GM12878 (cell line): ENCODE data around the gene ZNF772. TPM values are rescaled to one million over a fixed set of nuclear protein-coding genes. Genes with fewer than 3 reads are reported as not detected.

Experiments
- ATAC-seq: fragments of 200-7000 bp; cut with Tn5 transposase; 3 replicates; pipeline ENCODE4 v1.9.1; 2020; ENCODE audit warnings: mild to moderate bottlenecking, moderate library complexity
- BruUV-seq: library from RNA; stranded (reverse); fragments of 400-500 nt; replicated peaks from 2 replicates; lab custom pipeline; 2021; lab: Mats Ljungman, UMichigan
- CTCF ChIA-PET: fragments of 300-600 bp; sonication (Branson Sonifier 250); formaldehyde crosslinking; extraction: SDS; loops from one replicate; lab custom pipeline; 2021; ENCODE audit warnings: inconsistent platforms; lab: Yijun Ruan, JAX
- POLR2A ChIA-PET: fragments of 350-600 bp; formaldehyde crosslinking; extraction: SDS; loops from one replicate; lab custom pipeline; 2021; ENCODE audit warnings: inconsistent platforms; lab: Charles Lee
- RAD21 ChIA-PET: fragments of 300-600 bp; sonication (Branson Sonifier 250); formaldehyde crosslinking; loops from one replicate; lab custom pipeline; 2023; ENCODE audit warnings: antibody characterized with exemption; ENCODE audit not compliant: unreplicated experiment; lab: Charles Lee
- SMC1A ChIA-PET: fragments of 300-600 bp; sonication (Branson Sonifier 250); formaldehyde crosslinking; loops from one replicate; lab custom pipeline; 2023; ENCODE audit not compliant: unreplicated experiment, uncharacterized antibody; lab: Charles Lee
- DNase-seq: peaks from one replicate; pipeline ENCODE4 v3.0.0-alpha.2; 2011; ENCODE audit warnings: low read depth, low spot score
- FAIRE-seq: peaks from 3 replicates; lab custom pipeline; 2011; peaks lifted over from hg19 to GRCh38; lab: Jason Lieb, UNC
- H2AFZ ChIP-seq: 2 replicates; pipeline ENCODE4 v1.6.0; 2011; ENCODE audit warnings: low read depth, low read length, control low read depth; ENCODE audit not compliant: control insufficient read depth
- H3K27ac ChIP-seq: 2 replicates; pipeline ENCODE4 v1.5.1; 2011; ENCODE audit warnings: control low read depth; ENCODE audit not compliant: control insufficient read depth, insufficient read depth
- H3K27me3 ChIP-seq, 2 experiments: replicated peaks in 1 of 2; 2 replicates each; pipeline versions ENCODE4 v1.6.0 to v1.6.1; 2011; ENCODE audit warnings: low read length in 1 of 2; ENCODE audit not compliant: control insufficient read depth in 2 of 2, insufficient read depth in 2 of 2
- H3K36me3 ChIP-seq, 2 experiments: 2 replicates each; pipeline ENCODE4 v1.5.1; 2011; ENCODE audit warnings: low read length in 1 of 2; ENCODE audit not compliant: control insufficient read depth in 2 of 2, insufficient read depth in 2 of 2
- H3K4me1 ChIP-seq: 2 replicates; pipeline ENCODE4 v1.6.1; 2011; ENCODE audit warnings: mild to moderate bottlenecking, low read length, moderate library complexity, mixed read lengths; ENCODE audit not compliant: control insufficient read depth, insufficient read depth
- H3K4me2 ChIP-seq: 2 replicates; pipeline ENCODE4 v1.6.0; 2011; ENCODE audit warnings: control low read depth; ENCODE audit not compliant: control insufficient read depth, insufficient read depth
- H3K4me3 ChIP-seq: fragments of 200-600 bp; sonication (generic); 2 replicates; pipeline ENCODE4 v1.5.1; 2016
- H3K79me2 ChIP-seq: 2 replicates; pipeline ENCODE4 v1.6.0; 2011; ENCODE audit warnings: low read length; ENCODE audit not compliant: control insufficient read depth, insufficient read depth
- H3K9ac ChIP-seq: 2 replicates; pipeline ENCODE4 v1.8.0; 2011; ENCODE audit warnings: low read length, control low read depth, mixed read lengths; ENCODE audit not compliant: control insufficient read depth, insufficient read depth
- H3K9me3 ChIP-seq: replicated peaks from 3 replicates; pipeline ENCODE4 v1.5.1; 2011; ENCODE audit warnings: mild to moderate bottlenecking, low read length; ENCODE audit not compliant: control insufficient read depth, insufficient read depth
- H4K20me1 ChIP-seq: 2 replicates; pipeline ENCODE4 v1.6.0; 2011; ENCODE audit not compliant: control insufficient read depth, insufficient read depth
- CREM ChIP-seq: IDR thresholded peaks from 2 replicates; pipeline ENCODE4 v1.6.1; 2014; ENCODE audit warnings: antibody characterized with exemption, low read depth
- EED ChIP-seq: sonication (generic); IDR thresholded peaks from 2 replicates; pipeline ENCODE4 v1.6.1; 2016; ENCODE audit warnings: antibody characterized with exemption, low read depth
- IKZF2 ChIP-seq, 2 experiments: fragments of 450-650 bp; IDR thresholded peaks; 2 replicates each; pipeline ENCODE4 v1.6.1; 2017; ENCODE audit warnings: mild to moderate bottlenecking in 2 of 2, moderate library complexity in 2 of 2
- IRF4 ChIP-seq: IDR thresholded peaks from 2 replicates; pipeline ENCODE4 v1.6.1; 2011; ENCODE audit warnings: low read depth, low read length
- MEF2A ChIP-seq: IDR thresholded peaks from 2 replicates; pipeline ENCODE4 v1.6.1; 2011; ENCODE audit warnings: low read depth, mild to moderate bottlenecking, low read length, moderate library complexity; ENCODE audit not compliant: insufficient read depth
- POLR2AphosphoS2 ChIP-seq: IDR thresholded peaks from 2 replicates; pipeline ENCODE4 v1.6.1; 2011; ENCODE audit warnings: low read depth, mild to moderate bottlenecking, low read length, improper control_type of control experiment, moderate library complexity
- SMC3 ChIP-seq: IDR thresholded peaks from 2 replicates; pipeline ENCODE4 v1.6.1; 2011; ENCODE audit warnings: low read length, improper control_type of control experiment, borderline replicate concordance
- TARDBP ChIP-seq: IDR thresholded peaks from 2 replicates; pipeline ENCODE4 v1.6.1; 2016; ENCODE audit warnings: borderline replicate concordance
- WGBS: methylation state at CpG from one replicate; pipeline ENCODE4 v1.1.6; 2016; ENCODE audit warnings: low lambda C conversion rate; ENCODE audit not compliant: insufficient replicate concordance, insufficient coverage; ENCODE audit errors: missing lambda C conversion rate; 5-methylcytosine and 5-hydroxymethylcytosine counted together
- in situ Hi-C: fragments of 300-500 bp; cut with MboI; formaldehyde crosslinking; loops from 9 replicates; pipeline ENCODE4 v1.14.3; 2018; ENCODE audit warnings: mixed read lengths
- intact Hi-C: fragments of 100-400 bp; cut with micrococcal nuclease; formaldehyde crosslinking; loops from one replicate; pipeline ENCODE4 v1.14.2; 2022; ENCODE audit not compliant: unreplicated experiment
- polyA plus RNA-seq, 11 experiments: library from polyadenylated mRNA; depleted of rRNA in 4 of 11; unstranded in 6 of 11; stranded (reverse) in 5 of 11; fragments of >200 nt; fragmentation: Nextera tagmentation in 4 of 11; fragmentation: Illumina TruSeq in 1 of 11; extraction: Ambion mirVana in 4 of 11; extraction: Trizol in 1 of 11; gene quantifications; 1 replicate in 1 of 11; 2 replicates in 10 of 11; pipeline versions ENCODE4 v1.2.1 to v1.2.3, GENCODE V29; 2011 to 2016; ENCODE audit warnings: inconsistent platforms in 2 of 11, missing spikeins in 2 of 11, low read depth in 1 of 11
- total RNA-seq, 4 experiments: library from RNA; depleted of rRNA in 3 of 4; stranded (reverse); fragments of >200 nt in 3 of 4; fragmentation: Illumina TruSeq in 1 of 4; extraction: Trizol in 1 of 4; gene quantifications; 2 replicates each; pipeline versions ENCODE4 v1.2.1 to v1.2.3, GENCODE V29; 2013 to 2021
- TF ChIP-seq, protein P1 (sequence below): IDR thresholded peaks from 2 replicates; pipeline ENCODE4 v1.6.1; 2011; ENCODE audit warnings: mild to moderate bottlenecking, low read depth, low read length, moderate library complexity; ENCODE audit not compliant: insufficient replicate concordance

ZNF772 gene
- total and polyA plus RNA-seq, 10 of the 15 experiments (the other 5 are each of a cell fraction or from before 2014, with no cell fraction given), result 0.42 to 8.7 (median 3.8) TPM

- Histone ChIP-seq H4K20me1 (no peaks in the 10 kb centered on the region), H3K27me3 (no peaks in the 10 kb centered on the region), H3K27ac (no peak overlapping the region), H3K9ac (no peak overlapping the region), H3K4me3 (no peak overlapping the region), H2AFZ (no peak overlapping the region), H3K36me3 (no peaks in the 10 kb centered on the region), H3K79me2 (no peaks in the 10 kb centered on the region), H3K4me2 (no peak overlapping the region), H3K4me1 (no peaks in the 10 kb centered on the region), H3K9me3 (peaks cover 11% of the 10 kb centered on the region; the same call in 2 of the 3 replicates)
- 75% methylated on average over 6 of the region's 6 CpGs for WGBS
- in situ Hi-C loops (no loop called here), intact Hi-C loops (no loop called here)
- RAD21 ChIA-PET, result no interaction called here
- SMC1A ChIA-PET, result no interaction called here
- no peak for TF ChIP-seq MEF2A
- TF ChIP-seq IKZF2 (IDR thresholded peaks at IDR 0.05), result no peak
- no peak for TF ChIP-seq CREM
- POLR2A ChIA-PET, result no interaction called here
- BruUV-seq, result no TSS peak
- ATAC-seq (no peak), DNase-seq (no peak), FAIRE-seq (no peak)
- CTCF ChIA-PET, result interaction anchor here (0.6 kb wide), 1 partner anchor 111 kb away, joined by 3 read pairs; no protein-coding TSS in a partner anchor
Measured at GRCh38 chr19:57512845-57513244, 35.5 kb upstream of the ZNF772 start.

DNA sequence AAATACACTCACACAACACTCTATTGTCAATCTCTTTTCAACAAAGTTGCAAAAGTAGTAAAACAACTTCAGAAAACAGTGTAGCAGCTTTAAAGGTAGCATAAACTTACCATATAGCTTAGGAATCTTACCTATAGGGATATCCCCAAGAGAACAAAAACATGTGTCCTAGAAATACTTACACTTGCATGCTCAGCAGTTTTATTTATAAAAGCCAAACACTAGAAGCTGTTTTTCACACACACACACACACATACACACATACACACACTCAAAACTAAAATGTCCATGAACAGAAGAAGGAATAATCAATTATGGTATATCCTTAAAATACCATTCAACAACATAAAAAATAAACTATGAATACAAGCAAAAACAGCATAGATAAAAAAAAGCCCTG, 34.1 kb upstream of the ZNF772 start:
- no peak for DNase-seq
- ChIA-PET CTCF (no interaction called here), RAD21 (no interaction called here), POLR2A (no interaction called here), SMC1A (interaction anchor here (1.0 kb wide), 1 partner anchor 40 kb away, joined by 3 read pairs; no protein-coding TSS in a partner anchor)
- Histone ChIP-seq H3K27me3 (no peaks in the 10 kb centered on the region), H3K9me3 (peaks cover 15% of the 10 kb centered on the region; the same call in 2 of the 3 replicates), H3K36me3 (peaks cover 0 to 5% of the 10 kb centered on the region in 2 experiments; a peak in 1 of 4 replicates), H3K27ac (no peak overlapping the region), H3K79me2 (no peaks in the 10 kb centered on the region), H3K4me3 (no peak overlapping the region), H4K20me1 (no peaks in the 10 kb centered on the region), H3K9ac (no peak overlapping the region), H3K4me1 (no peaks in the 10 kb centered on the region), H2AFZ (no peak overlapping the region)
- no peak for ATAC-seq
- BruUV-seq, result no TSS peak
- intact Hi-C loops (no loop called here), in situ Hi-C loops (no loop called here)
- FAIRE-seq, result no peak
- TF ChIP-seq, protein P1, sequence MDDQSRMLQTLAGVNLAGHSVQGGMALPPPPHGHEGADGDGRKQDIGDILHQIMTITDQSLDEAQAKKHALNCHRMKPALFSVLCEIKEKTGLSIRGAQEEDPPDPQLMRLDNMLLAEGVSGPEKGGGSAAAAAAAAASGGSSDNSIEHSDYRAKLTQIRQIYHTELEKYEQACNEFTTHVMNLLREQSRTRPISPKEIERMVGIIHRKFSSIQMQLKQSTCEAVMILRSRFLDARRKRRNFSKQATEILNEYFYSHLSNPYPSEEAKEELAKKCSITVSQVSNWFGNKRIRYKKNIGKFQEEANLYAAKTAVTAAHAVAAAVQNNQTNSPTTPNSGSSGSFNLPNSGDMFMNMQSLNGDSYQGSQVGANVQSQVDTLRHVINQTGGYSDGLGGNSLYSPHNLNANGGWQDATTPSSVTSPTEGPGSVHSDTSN, result no peak
- TF ChIP-seq POLR2AphosphoS2, result no peak
- TF ChIP-seq SMC3, result no peak
- TF ChIP-seq EED, result no peak
- no peak for TF ChIP-seq TARDBP
- no peak for TF ChIP-seq IRF4
- TF ChIP-seq, all 136 proteins: peak for 0
- no peak overlapping the region for H3K4me2 ChIP-seq
